PC-9 (cell line): Measurements from ENCODE around the gene ZNF574. TPM values are rescaled to one million over a fixed set of nuclear protein-coding genes. Genes with fewer than 3 reads are reported as not detected.

Experiments used
- BruUV-seq: library from RNA; stranded (reverse); fragments of 400-500 nt; replicated peaks from 2 replicates; lab custom pipeline; 2021; lab: Mats Ljungman, UMichigan
- CTCF ChIA-PET: fragments of 300-600 bp; sonication (Branson Sonifier 250); formaldehyde crosslinking; loops from one replicate; lab custom pipeline; 2022; ENCODE audit warnings: antibody characterized with exemption; lab: Charles Lee
- POLR2A ChIA-PET: fragments of 300-600 bp; sonication (Branson Sonifier 250); formaldehyde crosslinking; loops from one replicate; lab custom pipeline; 2022; ENCODE audit warnings: antibody characterized with exemption; ENCODE audit not compliant: unreplicated experiment; lab: Charles Lee
- DNase-seq, 2 experiments: peaks; one replicate each; pipeline versions ENCODE4 v3.0.0 to v3.0.0-alpha.2; 2015 to 2022; ENCODE audit warnings: mixed read lengths in 1 of 2
- H2AFZ ChIP-seq: fragments of 200-600 bp; sonication (generic); 2 replicates; pipeline ENCODE4 v1.8.1; 2017; ENCODE audit warnings: antibody characterized with exemption
- H3F3A ChIP-seq: fragments of 200-600 bp; sonication (generic); 2 replicates; pipeline ENCODE4 v1.8.1; 2017; ENCODE audit warnings: antibody characterized with exemption, mild to moderate bottlenecking, low read depth; ENCODE audit not compliant: insufficient read depth
- H3K27ac ChIP-seq: fragments of 200-600 bp; sonication (generic); 2 replicates; pipeline ENCODE4 v1.6.1; 2016; ENCODE audit warnings: mixed run types
- H3K27me3 ChIP-seq: fragments of 200-600 bp; sonication (generic); 2 replicates; pipeline ENCODE4 v1.6.1; 2016; ENCODE audit warnings: low read depth, mixed run types; ENCODE audit not compliant: insufficient read depth
- H3K36me3 ChIP-seq: fragments of 200-600 bp; sonication (generic); 2 replicates; pipeline ENCODE4 v1.6.1; 2016; ENCODE audit warnings: low read depth, mixed run types
- H3K4me1 ChIP-seq: fragments of 200-600 bp; sonication (generic); replicated peaks from 2 replicates; pipeline ENCODE4 v1.6.1; 2016; ENCODE audit warnings: mixed run types; ENCODE audit not compliant: insufficient read depth
- H3K4me2 ChIP-seq: fragments of 200-600 bp; sonication (generic); 2 replicates; pipeline ENCODE4 v1.6.1; 2017; ENCODE audit warnings: mixed run types
- H3K4me3 ChIP-seq: fragments of 200-600 bp; sonication (generic); 2 replicates; pipeline ENCODE4 v1.6.1; 2016; ENCODE audit warnings: mixed run types
- H3K79me2 ChIP-seq: fragments of 200-600 bp; sonication (generic); 2 replicates; pipeline ENCODE4 v1.6.1; 2017; ENCODE audit warnings: low read depth, mixed run types
- H3K9me2 ChIP-seq: fragments of 200-600 bp; sonication (generic); 2 replicates; pipeline ENCODE4 v1.8.1; 2017; ENCODE audit warnings: mild to moderate bottlenecking; ENCODE audit not compliant: insufficient read depth
- H3K9me3 ChIP-seq: fragments of 200-600 bp; sonication (generic); 2 replicates; pipeline ENCODE4 v1.8.1; 2016; ENCODE audit warnings: low read depth; ENCODE audit not compliant: insufficient read depth
- H4K20me1 ChIP-seq: fragments of 200-600 bp; sonication (generic); 2 replicates; pipeline ENCODE4 v1.8.1; 2017; ENCODE audit not compliant: insufficient read depth
- CTCF ChIP-seq: fragments of 200-600 bp; sonication (generic); conservative IDR thresholded peaks from 2 replicates; pipeline ENCODE4 v1.6.1; 2017; ENCODE audit warnings: mixed run types, antibody characterized with exemption, mild to moderate bottlenecking, moderate library complexity
- EZH2 ChIP-seq: fragments of 200-600 bp; sonication (generic); IDR thresholded peaks from 2 replicates; pipeline ENCODE4 v1.8.0; 2017; ENCODE audit warnings: antibody characterized with exemption, low read depth
- intact Hi-C: fragments of 100-400 bp; cut with micrococcal nuclease; formaldehyde crosslinking; loops from one replicate; pipeline ENCODE4 v1.10.0; 2022; ENCODE audit not compliant: unreplicated experiment
- total RNA-seq: library from RNA; stranded (reverse); gene quantifications from 2 replicates; pipeline ENCODE4 v1.2.3, GENCODE V29; 2021

Gene ZNF574
- total RNA-seq, 1 experiment from 2014 or later = 19.4 TPM

- Histone ChIP-seq H3K4me2 (no peak overlapping the region), H3K9me2 (no peaks in the 10 kb centered on the region), H4K20me1 (no peaks in the 10 kb centered on the region), H3K4me3 (no peak overlapping the region), H3K79me2 (peaks cover 2% of the 10 kb centered on the region; the same call in 1 of the 2 replicates), H2AFZ (no peak overlapping the region), H3F3A (peaks cover 37% of the 10 kb centered on the region), H3K4me1 (0 out of 2 replicates have a peak, but pooled peaks cover 11% of the 10 kb centered on the region), H3K27ac (no peak overlapping the region), H3K27me3 (no peaks in the 10 kb centered on the region), H3K36me3 (no peaks in the 10 kb centered on the region), H3K9me3 (no peaks in the 10 kb centered on the region)
- CTCF ChIA-PET = interaction anchor here (0.7 kb wide), 1 partner anchor 52 kb away, joined by 9 read pairs; no protein-coding TSS in a partner anchor
- no peak for DNase-seq
- TF ChIP-seq CTCF (no peak), EZH2 (no peak)
- POLR2A ChIA-PET = interaction anchor here (0.6 kb wide), 1 partner anchor 214 kb away, joined by 6 read pairs; no protein-coding TSS in a partner anchor
- BruUV-seq = no TSS peak
- intact Hi-C loops = no loop called here
Observed at GRCh38 chr19:42086770-42087550, 11.0 kb downstream of the ZNF574 start.

GRCh38 chr19:42088471-42089190 lies 12.7 kb downstream of the ZNF574 start:
- H3K4me3 ChIP-seq = no peak overlapping the region
- CTCF ChIA-PET = no interaction called here
- POLR2A ChIA-PET = no interaction called here
- DNase-seq = peak in 1 of 2 experiments; percentile 50
- no peak overlapping the region for H3K27ac ChIP-seq
- TF ChIP-seq CTCF = no peak
- TF ChIP-seq EZH2 = no peak
- H3K36me3 ChIP-seq = no peaks in the 10 kb centered on the region
- no peaks in the 10 kb centered on the region for H3K27me3 ChIP-seq
- no peaks in the 10 kb centered on the region for H3K9me2 ChIP-seq
- intact Hi-C loops = no loop called here
- H3K9me3 ChIP-seq = no peaks in the 10 kb centered on the region
- H4K20me1 ChIP-seq = no peaks in the 10 kb centered on the region
- H3F3A ChIP-seq = peaks cover 27% of the 10 kb centered on the region
- no peak overlapping the region for H2AFZ ChIP-seq
- H3K79me2 ChIP-seq = no peaks in the 10 kb centered on the region
- BruUV-seq = TSS peak; percentile 70
- 0 out of 2 replicates have a peak, but pooled peaks cover 11% of the 10 kb centered on the region for H3K4me1 ChIP-seq
- peak overlapping the region; percentile 26 for H3K4me2 ChIP-seq

DNA sequence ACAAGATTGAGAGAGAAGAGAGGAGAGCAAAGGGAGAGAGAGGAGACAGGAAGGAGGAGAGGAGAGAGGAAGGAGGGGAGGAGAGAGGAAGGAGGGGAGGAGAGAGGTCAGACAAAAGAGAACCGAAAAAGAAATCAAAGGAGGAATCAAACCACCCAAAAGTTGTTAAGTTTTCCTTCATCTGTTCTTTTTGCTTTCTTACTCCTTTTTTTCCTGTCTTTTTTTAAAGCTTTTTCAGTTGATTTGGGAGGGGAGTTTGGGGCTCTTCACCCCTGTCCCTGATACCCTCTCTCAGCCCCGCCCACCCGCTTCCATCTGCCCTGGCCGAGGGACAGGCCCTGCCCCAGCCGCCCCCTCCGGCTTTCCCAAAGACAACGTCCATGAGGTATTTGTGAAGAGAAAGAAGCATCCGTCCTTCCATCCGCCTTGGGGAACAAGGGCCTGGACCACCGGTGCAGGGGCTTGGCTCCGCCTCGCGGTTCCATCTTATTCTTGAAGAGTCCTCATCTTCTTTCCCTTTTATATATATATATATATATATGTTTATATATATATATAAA lies 13.3 kb downstream of the ZNF574 start:
- H3K79me2 ChIP-seq = no peaks in the 10 kb centered on the region
- H3K9me2 ChIP-seq = no peaks in the 10 kb centered on the region
- H3K4me1 ChIP-seq = 0 out of 2 replicates have a peak, but pooled peaks cover 11% of the 10 kb centered on the region
- no peak overlapping the region for H3K4me3 ChIP-seq
- no TSS peak for BruUV-seq
- ChIA-PET CTCF (no interaction called here), POLR2A (no interaction called here)
- peaks cover 20% of the 10 kb centered on the region; the same call in 1 of the 2 replicates for H3F3A ChIP-seq
- H2AFZ ChIP-seq = no peak overlapping the region
- TF ChIP-seq CTCF (no peak), EZH2 (no peak)
- H3K36me3 ChIP-seq = no peaks in the 10 kb centered on the region
- H4K20me1 ChIP-seq = no peaks in the 10 kb centered on the region
- H3K27me3 ChIP-seq = no peaks in the 10 kb centered on the region
- intact Hi-C loops = no loop called here
- no peaks in the 10 kb centered on the region for H3K9me3 ChIP-seq
- no peak for DNase-seq
- no peak overlapping the region for H3K4me2 ChIP-seq
- no peak overlapping the region for H3K27ac ChIP-seq
